HepG2 (cell line): Measurements from ENCODE around the gene ZNF485. TPM values are rescaled to one million over a fixed set of nuclear protein-coding genes. Genes with fewer than 3 reads are reported as not detected.

Experiments
- ATAC-seq: fragments of 200-7000 bp; cut with Tn5 transposase; 3 replicates; pipeline ENCODE4 v1.9.1; 2020; ENCODE audit warnings: mild to moderate bottlenecking, moderate library complexity
- BruUV-seq: library from RNA; stranded (reverse); fragments of 400-500 nt; replicated peaks from 2 replicates; lab custom pipeline; 2021; lab: Mats Ljungman, UMichigan
- CTCF ChIA-PET: fragments of 300-600 bp; formaldehyde crosslinking; extraction: SDS; loops from one replicate; lab custom pipeline; 2021; ENCODE audit warnings: low total read pairs, inconsistent platforms, low intra/inter-chr PET ratio; lab: Yijun Ruan, JAX
- POLR2A ChIA-PET: fragments of 350-600 bp; sonication (Branson Sonifier 250); formaldehyde crosslinking; loops from one replicate; lab custom pipeline; 2020; ENCODE audit warnings: antibody characterized with exemption, inconsistent platforms; lab: Yijun Ruan, JAX
- DNase-seq: peaks from one replicate; pipeline ENCODE4 v3.0.0-alpha.2; 2015; ENCODE audit warnings: low spot score
- FAIRE-seq: peaks from 3 replicates; lab custom pipeline; 2011; peaks lifted over from hg19 to GRCh38; lab: Jason Lieb, UNC
- H2AFZ ChIP-seq: one replicate; pipeline ENCODE4 v1.6.1; 2011; ENCODE audit warnings: low read length, inconsistent platforms
- H3K27ac ChIP-seq: fragments of 300-600 bp; 3 replicates; pipeline ENCODE4 v1.8.0; 2011; ENCODE audit warnings: mixed run types, mild to moderate bottlenecking, mixed read lengths, low read length, inconsistent platforms; ENCODE audit not compliant: insufficient read depth; ENCODE audit errors: extremely low read length
- H3K27me3 ChIP-seq, 2 experiments: fragments of 200-600 bp in 1 of 2; 2 replicates in 1 of 2; 3 replicates in 1 of 2; pipeline versions ENCODE4 v1.6.0 to v1.8.0; 2011; ENCODE audit warnings: low read length in 2 of 2, mild to moderate bottlenecking in 2 of 2, moderate library complexity in 2 of 2, inconsistent platforms in 1 of 2; ENCODE audit not compliant: insufficient read depth in 2 of 2, control insufficient read depth in 1 of 2
- H3K36me3 ChIP-seq, 2 experiments: fragments of 200-600 bp in 1 of 2; replicated peaks in 1 of 2; 2 replicates in 1 of 2; 3 replicates in 1 of 2; pipeline versions ENCODE4 v1.5.1 to v1.8.0; 2011; ENCODE audit warnings: low read length in 2 of 2, inconsistent platforms in 1 of 2; ENCODE audit not compliant: insufficient read depth in 2 of 2, control insufficient read depth in 1 of 2
- H3K4me1 ChIP-seq: 2 replicates; pipeline ENCODE4 v1.5.1; 2012; ENCODE audit warnings: low read length, inconsistent platforms; ENCODE audit not compliant: insufficient read depth
- H3K4me2 ChIP-seq: 2 replicates; pipeline ENCODE4 v1.6.0; 2011; ENCODE audit warnings: low read depth, low read length, inconsistent platforms
- H3K4me3 ChIP-seq, 3 experiments: fragments of 200-600 bp in 1 of 3; sonication (generic), shearing (Covaris generic) in 1 of 3; replicated peaks in 1 of 3; 2 replicates each; pipeline ENCODE4 v1.5.1; 2011 to 2016; ENCODE audit warnings: low read length in 3 of 3, inconsistent platforms in 2 of 3, low read depth in 2 of 3, mild to moderate bottlenecking in 2 of 3, control low read depth in 1 of 3, mixed read lengths in 1 of 3; ENCODE audit not compliant: insufficient read depth in 1 of 3
- H3K79me2 ChIP-seq: one replicate; pipeline ENCODE4 v1.6.1; 2011; ENCODE audit warnings: low read length, inconsistent platforms; ENCODE audit not compliant: insufficient read depth
- H3K9ac ChIP-seq: 2 replicates; pipeline ENCODE4 v1.6.0; 2011; ENCODE audit warnings: mild to moderate bottlenecking, low read depth, low read length, inconsistent platforms; ENCODE audit not compliant: insufficient read depth
- H3K9me3 ChIP-seq: 2 replicates; pipeline ENCODE4 v1.5.1; 2012; ENCODE audit warnings: mild to moderate bottlenecking, low read length
- H4K20me1 ChIP-seq: 2 replicates; pipeline ENCODE4 v1.6.0; 2011; ENCODE audit warnings: inconsistent platforms, mild to moderate bottlenecking, low read length, moderate library complexity; ENCODE audit not compliant: insufficient read depth
- HOXA5 ChIP-seq: sonication (generic); formaldehyde crosslinking; IDR thresholded peaks from 2 replicates; pipeline ENCODE4 v1.4.0; 2020; ENCODE audit warnings: missing genetic modification reagents
- KLF12 ChIP-seq: sonication (generic); formaldehyde crosslinking; IDR thresholded peaks from 2 replicates; pipeline ENCODE4 v1.4.0; 2020; ENCODE audit warnings: missing genetic modification reagents, borderline replicate concordance
- MEF2D ChIP-seq: sonication (generic); formaldehyde crosslinking; IDR thresholded peaks from 2 replicates; pipeline ENCODE4 v1.5.1; 2020; ENCODE audit warnings: mild to moderate bottlenecking, missing genetic modification reagents
- NFE2L1 ChIP-seq: sonication (generic); formaldehyde crosslinking; IDR thresholded peaks from 2 replicates; pipeline ENCODE4 v1.4.0; 2020; ENCODE audit warnings: missing genetic modification reagents, mild to moderate bottlenecking, borderline replicate concordance
- NR2F6 ChIP-seq, 2 experiments: IDR thresholded peaks; 2 replicates each; pipeline ENCODE4 v1.6.1; 2016; ENCODE audit warnings: antibody characterized with exemption in 1 of 2, mild to moderate bottlenecking in 1 of 2
- PHB2 ChIP-seq: fragments of 450-650 bp; IDR thresholded peaks from 2 replicates; pipeline ENCODE4 v1.6.1; 2018; ENCODE audit not compliant: partially characterized antibody
- POGZ ChIP-seq: sonication (generic); formaldehyde crosslinking; IDR thresholded peaks from 2 replicates; pipeline ENCODE4 v1.4.0; 2020; ENCODE audit warnings: mild to moderate bottlenecking, missing genetic modification reagents
- SMARCE1 ChIP-seq: fragments of 450-650 bp; IDR thresholded peaks from 2 replicates; pipeline ENCODE4 v1.6.1; 2017; ENCODE audit warnings: borderline replicate concordance
- ZBTB21 ChIP-seq: sonication (generic); formaldehyde crosslinking; IDR thresholded peaks from 2 replicates; pipeline ENCODE4 v1.4.0; 2020; ENCODE audit warnings: missing genetic modification reagents
- ZMYM2 ChIP-seq: sonication (generic); formaldehyde crosslinking; IDR thresholded peaks from 2 replicates; pipeline ENCODE4 v1.8.0; 2022; ENCODE audit warnings: mild to moderate bottlenecking, missing genetic modification reagents
- ZNF17 ChIP-seq: sonication (generic); formaldehyde crosslinking; IDR thresholded peaks from 2 replicates; pipeline ENCODE4 v1.5.0; 2020; ENCODE audit warnings: mild to moderate bottlenecking, missing genetic modification reagents
- ZNF510 ChIP-seq: sonication (generic); formaldehyde crosslinking; IDR thresholded peaks from 2 replicates; pipeline ENCODE4 v1.4.0; 2020; ENCODE audit warnings: low read depth, mild to moderate bottlenecking, missing genetic modification reagents
- ZNF552 ChIP-seq: sonication (generic); formaldehyde crosslinking; IDR thresholded peaks from 2 replicates; pipeline ENCODE4 v1.9.0; 2022; ENCODE audit warnings: missing genetic modification reagents, mild to moderate bottlenecking, borderline replicate concordance
- ZNF83 ChIP-seq: sonication (generic); formaldehyde crosslinking; IDR thresholded peaks from 2 replicates; pipeline ENCODE4 v1.4.0; 2020; ENCODE audit warnings: missing genetic modification reagents, mild to moderate bottlenecking, borderline replicate concordance
- ZSCAN9 ChIP-seq: IDR thresholded peaks from 2 replicates; pipeline ENCODE4 v1.6.1; 2016; ENCODE audit warnings: borderline replicate concordance
- WGBS: methylation state at CpG from one replicate; pipeline ENCODE4 v1.1.6; 2017; ENCODE audit warnings: low lambda C conversion rate; 5-methylcytosine and 5-hydroxymethylcytosine counted together
- in situ Hi-C: cut with HindIII; loops from 2 replicates; pipeline ENCODE4 v1.10.0; 2017; ENCODE audit warnings: low pct_unique_long_range_greater_than_20kb; ENCODE audit not compliant: extremely low pct_ligation_motif_present
- intact Hi-C: fragments of 100-400 bp; cut with micrococcal nuclease; formaldehyde crosslinking; loops from one replicate; pipeline ENCODE4 v1.10.0; 2022; ENCODE audit not compliant: unreplicated experiment
- polyA plus RNA-seq, 8 experiments: library from polyadenylated mRNA; depleted of rRNA in 3 of 8; stranded (reverse) in 7 of 8; unstranded in 1 of 8; fragments of >200 nt; fragmentation: Illumina TruSeq in 4 of 8; extraction: Trizol in 4 of 8; gene quantifications; 2 replicates each; pipeline versions ENCODE4 v1.2.1 to v1.2.3, GENCODE V29; 2011 to 2016; ENCODE audit warnings: low read depth in 4 of 8, missing spikeins in 1 of 8, mixed read lengths in 1 of 8; ENCODE audit not compliant: insufficient read depth in 1 of 8
- total RNA-seq, 5 experiments: library from RNA; depleted of rRNA; stranded (reverse); fragments of >200 nt; fragmentation: Illumina TruSeq; extraction: Trizol; gene quantifications; 2 replicates each; pipeline ENCODE4 v1.2.3, GENCODE V29; 2016; ENCODE audit warnings: low read depth in 1 of 5
- TF ChIP-seq, protein P1 (sequence below): sonication (generic); formaldehyde crosslinking; IDR thresholded peaks from 2 replicates; pipeline ENCODE4 v1.4.0; 2020; ENCODE audit warnings: missing genetic modification reagents

ZNF485 gene
- total and polyA plus RNA-seq, 2 of the 13 experiments (the other 11 are each of a cell fraction or from before 2014, with no cell fraction given), result 1.4 to 3.3 TPM

GRCh38 chr10:43595739-43596298 lies 10.4 kb upstream of the ZNF485 start:
- ATAC-seq (peak; percentile 48), FAIRE-seq (no peak), DNase-seq (no peak)
- CTCF ChIA-PET, result no interaction called here
- peaks cover 16% of the 10 kb centered on the region for H3K4me1 ChIP-seq
- intact Hi-C loops, result no loop called here
- no peak overlapping the region for H3K9ac ChIP-seq
- WGBS, result 48% methylated on average over 6 of the region's 7 CpGs
- POLR2A ChIA-PET, result no interaction called here
- no peaks in the 10 kb centered on the region for H4K20me1 ChIP-seq
- H3K27ac ChIP-seq, result no peak overlapping the region
- H3K36me3 ChIP-seq, result no peaks in the 10 kb centered on the region
- H3K9me3 ChIP-seq, result peaks cover 14% of the 10 kb centered on the region; the same call in 1 of the 2 replicates
- H3K27me3 ChIP-seq, result peaks cover 0 to 18% of the 10 kb centered on the region in 2 experiments; a peak in 3 of 5 replicates
- BruUV-seq, result no TSS peak
- in situ Hi-C loops, result no loop called here
- H2AFZ ChIP-seq, result no peak overlapping the region
- H3K4me2 ChIP-seq, result peak overlapping the region; percentile 59; the same call in 1 of the 2 replicates
- no peak overlapping the region for H3K4me3 ChIP-seq
- TF ChIP-seq NR2F6 (IDR thresholded peaks at IDR 0.05) (no peak), NR2F6 (CRISPR knock-in tag; IDR thresholded peaks at IDR 0.05) (no peak), ZNF510 (CRISPR knock-in tag) (no peak), KLF12 (CRISPR knock-in tag) (no peak), POGZ (no peak), ZNF83 (CRISPR knock-in tag) (no peak), ZSCAN9 (CRISPR knock-in tag) (no peak), ZNF17 (CRISPR knock-in tag) (no peak), NFE2L1 (CRISPR knock-in tag) (no peak), SMARCE1 (no peak), ZMYM2 (no peak), ZBTB21 (no peak), PHB2 (no peak), MEF2D (no peak), HOXA5 (CRISPR knock-in tag) (no peak), ZNF552 (no peak)
- TF ChIP-seq, protein P1, sequence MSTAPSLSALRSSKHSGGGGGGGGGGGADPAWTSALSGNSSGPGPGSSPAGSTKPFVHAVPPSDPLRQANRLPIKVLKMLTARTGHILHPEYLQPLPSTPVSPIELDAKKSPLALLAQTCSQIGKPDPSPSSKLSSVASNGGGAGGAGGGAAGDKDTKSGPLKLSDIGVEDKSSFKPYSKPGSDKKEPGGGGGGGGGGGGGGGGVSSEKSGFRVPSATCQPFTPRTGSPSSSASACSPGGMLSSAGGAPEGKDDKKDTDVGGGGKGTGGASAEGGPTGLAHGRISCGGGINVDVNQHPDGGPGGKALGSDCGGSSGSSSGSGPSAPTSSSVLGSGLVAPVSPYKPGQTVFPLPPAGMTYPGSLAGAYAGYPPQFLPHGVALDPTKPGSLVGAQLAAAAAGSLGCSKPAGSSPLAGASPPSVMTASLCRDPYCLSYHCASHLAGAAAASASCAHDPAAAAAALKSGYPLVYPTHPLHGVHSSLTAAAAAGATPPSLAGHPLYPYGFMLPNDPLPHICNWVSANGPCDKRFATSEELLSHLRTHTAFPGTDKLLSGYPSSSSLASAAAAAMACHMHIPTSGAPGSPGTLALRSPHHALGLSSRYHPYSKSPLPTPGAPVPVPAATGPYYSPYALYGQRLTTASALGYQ, result no peak
- H3K79me2 ChIP-seq, result no peaks in the 10 kb centered on the region
